Smooth muscle cell (in vitro differentiated cells): ENCODE data around the gene SORCS2. TPM values are rescaled to one million over a fixed set of nuclear protein-coding genes. Genes with fewer than 3 reads are reported as not detected.

ENCODE experiments used
- DNase-seq: peaks from one replicate; lab custom pipeline; 2025; ENCODE audit not compliant: unreplicated experiment; lab: John Stamatoyannopoulos, UW
- H2AFZ ChIP-seq: fragments of 200-600 bp; sonication (generic); 2 replicates; pipeline ENCODE4 v1.6.0; 2016; ENCODE audit warnings: antibody characterized with exemption, low read depth, mild to moderate bottlenecking
- H3F3A ChIP-seq: fragments of 200-600 bp; sonication (generic); 2 replicates; pipeline ENCODE4 v1.6.0; 2017; ENCODE audit warnings: antibody characterized with exemption, low read depth
- H3K27ac ChIP-seq: fragments of 200-600 bp; sonication (generic); 2 replicates; pipeline ENCODE4 v1.5.1; 2016; ENCODE audit warnings: low read depth, mild to moderate bottlenecking
- H3K27me3 ChIP-seq: fragments of 200-600 bp; sonication (generic); 2 replicates; pipeline ENCODE4 v1.6.1; 2016; ENCODE audit warnings: low read depth, mild to moderate bottlenecking
- H3K36me3 ChIP-seq: fragments of 200-600 bp; sonication (generic); 2 replicates; pipeline ENCODE4 v1.5.1; 2016; ENCODE audit warnings: low read depth
- H3K4me1 ChIP-seq: fragments of 200-600 bp; sonication (generic); 2 replicates; pipeline ENCODE4 v1.5.1; 2016; ENCODE audit warnings: low read depth
- H3K4me2 ChIP-seq: fragments of 200-600 bp; sonication (generic); 2 replicates; pipeline ENCODE4 v1.6.0; 2016; ENCODE audit warnings: mild to moderate bottlenecking
- H3K4me3 ChIP-seq: fragments of 200-600 bp; sonication (generic); 2 replicates; pipeline ENCODE4 v1.5.1; 2016; ENCODE audit warnings: mild to moderate bottlenecking
- H3K79me2 ChIP-seq: fragments of 200-600 bp; sonication (generic); 2 replicates; pipeline ENCODE4 v1.6.0; 2016; ENCODE audit warnings: low read depth, mild to moderate bottlenecking
- H3K9ac ChIP-seq: fragments of 200-600 bp; sonication (generic); 2 replicates; pipeline ENCODE4 v1.6.0; 2016; ENCODE audit warnings: low read depth
- H3K9me3 ChIP-seq: fragments of 200-600 bp; sonication (generic); replicated peaks from 2 replicates; pipeline ENCODE4 v1.5.1; 2016; ENCODE audit warnings: low read depth
- H4K20me1 ChIP-seq: fragments of 200-600 bp; sonication (generic); 2 replicates; pipeline ENCODE4 v1.6.0; 2016; ENCODE audit warnings: low read depth
- WGBS: methylation state at CpG from one replicate; pipeline ENCODE4 v1.1.7; 2016; ENCODE audit warnings: low lambda C conversion rate; 5-methylcytosine and 5-hydroxymethylcytosine counted together
- polyA plus RNA-seq: library from polyadenylated mRNA; unstranded; fragments of >200 nt; fragmentation: Nextera tagmentation; extraction: Ambion mirVana; gene quantifications from 2 replicates; pipeline ENCODE4 v1.2.1, GENCODE V29; 2016
- total RNA-seq: library from RNA; depleted of rRNA; stranded (reverse); fragments of >200 nt; gene quantifications from 2 replicates; pipeline ENCODE4 v1.2.3, GENCODE V29; 2014
- TF ChIP-seq, protein P1 (sequence below): fragments of 200-600 bp; sonication (generic); IDR thresholded peaks from 2 replicates; pipeline ENCODE4 v1.5.1; 2017; ENCODE audit warnings: borderline replicate concordance, mild to moderate bottlenecking, antibody characterized with exemption; ENCODE audit not compliant: insufficient read depth, poor library complexity, severe bottlenecking

Gene SORCS2
- total and polyA plus RNA-seq, 2 experiments from 2014 or later, result 5.2 to 9.3 TPM

DNA sequence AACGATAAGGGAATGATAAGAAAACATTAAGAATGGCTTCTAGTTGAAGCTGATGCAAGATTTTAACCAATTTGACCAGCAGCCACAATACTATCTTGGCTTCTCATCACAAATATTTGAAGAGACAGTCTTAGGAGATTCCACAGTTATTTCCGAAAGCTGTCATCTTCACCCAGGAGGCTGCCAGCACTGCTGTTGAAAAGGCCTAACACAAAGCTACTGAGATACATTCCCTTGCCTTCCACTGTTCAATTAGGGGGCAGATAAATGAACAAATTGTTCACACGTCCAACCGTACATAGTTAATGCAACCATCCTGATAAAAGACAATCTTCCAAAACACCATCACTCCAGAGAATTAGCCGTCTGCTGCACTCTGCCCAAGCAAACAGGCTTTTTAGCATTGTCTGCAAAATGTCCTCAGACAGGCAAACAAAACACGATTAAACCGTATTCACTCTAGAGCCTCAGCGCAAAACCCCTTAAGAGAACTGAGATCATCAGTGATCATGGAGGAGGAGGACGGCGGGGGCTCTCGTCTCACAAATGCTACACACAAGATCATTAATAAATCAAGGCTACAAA lies 432.1 kb downstream of the SORCS2 start:
- 86% methylated on average over 11 of the region's 11 CpGs for WGBS
- TF ChIP-seq, protein P1, sequence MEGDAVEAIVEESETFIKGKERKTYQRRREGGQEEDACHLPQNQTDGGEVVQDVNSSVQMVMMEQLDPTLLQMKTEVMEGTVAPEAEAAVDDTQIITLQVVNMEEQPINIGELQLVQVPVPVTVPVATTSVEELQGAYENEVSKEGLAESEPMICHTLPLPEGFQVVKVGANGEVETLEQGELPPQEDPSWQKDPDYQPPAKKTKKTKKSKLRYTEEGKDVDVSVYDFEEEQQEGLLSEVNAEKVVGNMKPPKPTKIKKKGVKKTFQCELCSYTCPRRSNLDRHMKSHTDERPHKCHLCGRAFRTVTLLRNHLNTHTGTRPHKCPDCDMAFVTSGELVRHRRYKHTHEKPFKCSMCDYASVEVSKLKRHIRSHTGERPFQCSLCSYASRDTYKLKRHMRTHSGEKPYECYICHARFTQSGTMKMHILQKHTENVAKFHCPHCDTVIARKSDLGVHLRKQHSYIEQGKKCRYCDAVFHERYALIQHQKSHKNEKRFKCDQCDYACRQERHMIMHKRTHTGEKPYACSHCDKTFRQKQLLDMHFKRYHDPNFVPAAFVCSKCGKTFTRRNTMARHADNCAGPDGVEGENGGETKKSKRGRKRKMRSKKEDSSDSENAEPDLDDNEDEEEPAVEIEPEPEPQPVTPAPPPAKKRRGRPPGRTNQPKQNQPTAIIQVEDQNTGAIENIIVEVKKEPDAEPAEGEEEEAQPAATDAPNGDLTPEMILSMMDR, result no peak

DNA sequence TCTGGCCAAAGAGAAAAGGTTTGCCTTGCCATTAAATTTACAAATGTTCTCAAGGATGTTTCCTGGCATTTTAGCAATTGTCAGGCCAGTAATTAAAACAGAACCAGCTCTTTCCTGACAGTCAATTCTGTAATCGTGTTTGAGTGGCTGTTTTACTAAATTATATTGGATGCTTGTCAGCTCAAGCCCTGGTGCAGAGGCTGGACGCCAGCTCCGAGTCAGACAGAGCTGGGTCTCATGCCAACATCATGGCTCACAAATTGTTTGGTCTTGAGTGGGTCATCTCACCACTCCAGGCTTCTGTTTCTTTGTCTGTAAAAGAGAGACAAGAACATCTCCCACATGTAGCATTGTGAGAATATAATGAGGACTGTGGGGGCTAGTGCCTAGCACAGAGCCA lies 432.7 kb downstream of the SORCS2 start:
- Histone ChIP-seq H3K4me1 (no peaks in the 10 kb centered on the region), H3K79me2 (no peaks in the 10 kb centered on the region), H3K4me2 (no peak overlapping the region), H3K36me3 (no peaks in the 10 kb centered on the region), H3K27ac (no peak overlapping the region), H2AFZ (no peak overlapping the region), H3F3A (no peaks in the 10 kb centered on the region), H3K4me3 (no peak overlapping the region), H3K9ac (no peak overlapping the region), H3K27me3 (no peaks in the 10 kb centered on the region), H3K9me3 (no peaks in the 10 kb centered on the region), H4K20me1 (no peaks in the 10 kb centered on the region)
- TF ChIP-seq, protein P1, result no peak
- 69% methylated on average over 3 of the region's 3 CpGs for WGBS
- no peak for DNase-seq

More for the DNA sequence above, 432.1 kb downstream of the SORCS2 start:
- Histone ChIP-seq H3K36me3 (no peaks in the 10 kb centered on the region), H3K9ac (no peak overlapping the region), H3K27me3 (no peaks in the 10 kb centered on the region), H3K4me2 (no peak overlapping the region), H3K79me2 (no peaks in the 10 kb centered on the region), H2AFZ (no peak overlapping the region), H4K20me1 (no peaks in the 10 kb centered on the region), H3K4me3 (no peak overlapping the region), H3K9me3 (no peaks in the 10 kb centered on the region), H3F3A (no peaks in the 10 kb centered on the region), H3K27ac (no peak overlapping the region), H3K4me1 (no peaks in the 10 kb centered on the region)
- no peak for DNase-seq

DNA sequence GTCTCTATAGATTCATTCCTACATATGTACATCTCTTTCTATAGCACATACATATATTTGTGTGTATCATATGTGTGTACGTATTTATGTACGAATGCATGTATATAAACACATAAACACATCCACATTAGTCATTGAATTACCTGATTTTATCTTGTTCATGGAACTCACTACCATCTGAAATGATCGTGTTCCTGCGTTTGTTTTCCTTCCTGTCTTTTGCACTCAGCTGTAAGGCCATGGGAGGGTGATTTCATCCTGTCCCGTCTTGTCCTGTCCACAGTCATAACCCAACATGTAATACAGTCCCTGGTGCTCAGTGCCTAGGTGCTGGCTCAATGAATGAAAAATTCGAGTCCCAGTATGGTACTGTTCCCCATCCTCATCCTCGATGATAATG lies 434.2 kb downstream of the SORCS2 start:
- Histone ChIP-seq H3K27ac (no peak overlapping the region), H3K4me3 (no peak overlapping the region), H3K4me1 (no peaks in the 10 kb centered on the region), H4K20me1 (no peaks in the 10 kb centered on the region), H3K4me2 (no peak overlapping the region), H3K36me3 (no peaks in the 10 kb centered on the region), H3K79me2 (no peaks in the 10 kb centered on the region), H3K27me3 (no peaks in the 10 kb centered on the region), H2AFZ (no peak overlapping the region), H3K9me3 (no peaks in the 10 kb centered on the region), H3F3A (no peaks in the 10 kb centered on the region), H3K9ac (no peak overlapping the region)
- DNase-seq, result no peak
- TF ChIP-seq, protein P1, result no peak
- 86% methylated on average over 7 of the region's 7 CpGs for WGBS
